Measurements from ENCODE around the gene SLC27A3. TPM values are rescaled to one million over a fixed set of nuclear protein-coding genes. Genes with fewer than 3 reads are reported as not detected.

The SLC27A3 gene
- total RNA-seq, 1 donor from 2014 or later, result 9.8 TPM

DNA sequence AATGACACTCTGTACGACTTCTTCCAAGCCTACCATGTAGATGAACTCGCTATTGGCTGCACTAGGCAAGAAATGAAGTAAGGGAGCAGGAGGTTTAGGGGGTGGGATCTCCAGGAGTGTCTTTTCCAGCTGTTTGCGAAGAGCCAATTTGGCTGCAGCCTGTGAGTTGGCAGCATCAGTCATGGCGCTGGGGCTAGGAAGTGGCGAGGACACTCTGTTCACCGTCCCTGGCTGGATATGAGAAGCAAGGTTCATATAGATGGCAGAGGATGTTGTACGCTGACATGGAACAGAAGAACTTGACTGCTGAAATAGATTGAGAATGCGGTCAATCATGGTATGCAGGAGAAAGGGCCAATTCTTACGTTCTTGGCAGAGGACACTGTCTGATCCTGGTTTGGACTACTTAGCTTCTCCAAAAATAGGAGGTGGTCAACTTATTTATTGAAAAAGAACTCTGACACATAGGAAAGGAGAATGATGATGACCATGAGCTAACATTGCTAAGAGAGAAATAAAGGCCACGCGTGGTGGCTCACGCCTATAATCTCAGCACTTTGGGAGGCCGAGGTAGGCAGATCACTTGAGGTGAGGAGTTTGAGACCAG lies 41.2 kb downstream of the SLC27A3 start:
- DNase-seq (ENCODE audit: low spot score), result no peak
- intact Hi-C loops (cut with DNase I), result no loop called here

DNA sequence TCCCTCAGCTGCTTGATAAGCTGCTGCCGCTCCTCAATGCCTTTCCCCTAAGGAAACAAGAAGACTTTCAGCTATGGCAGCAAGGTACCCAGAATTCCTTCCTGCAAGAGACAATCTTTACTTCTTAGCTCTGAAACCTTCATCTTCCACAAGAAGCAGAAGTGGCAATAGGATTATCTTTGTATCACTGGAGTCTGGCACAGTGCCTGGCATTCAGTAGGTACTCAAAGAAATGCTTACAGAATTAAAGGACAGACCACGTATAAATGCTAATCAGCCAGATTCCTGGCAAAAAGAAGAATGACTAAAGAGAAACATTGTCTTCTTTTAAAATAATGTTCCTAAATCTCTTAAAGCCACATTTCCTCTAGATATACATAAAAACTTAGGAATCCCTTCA lies 43.7 kb downstream of the SLC27A3 start:
- intact Hi-C loops (cut with DNase I), result no loop called here
- no peak for DNase-seq (ENCODE audit: low spot score)

DNA sequence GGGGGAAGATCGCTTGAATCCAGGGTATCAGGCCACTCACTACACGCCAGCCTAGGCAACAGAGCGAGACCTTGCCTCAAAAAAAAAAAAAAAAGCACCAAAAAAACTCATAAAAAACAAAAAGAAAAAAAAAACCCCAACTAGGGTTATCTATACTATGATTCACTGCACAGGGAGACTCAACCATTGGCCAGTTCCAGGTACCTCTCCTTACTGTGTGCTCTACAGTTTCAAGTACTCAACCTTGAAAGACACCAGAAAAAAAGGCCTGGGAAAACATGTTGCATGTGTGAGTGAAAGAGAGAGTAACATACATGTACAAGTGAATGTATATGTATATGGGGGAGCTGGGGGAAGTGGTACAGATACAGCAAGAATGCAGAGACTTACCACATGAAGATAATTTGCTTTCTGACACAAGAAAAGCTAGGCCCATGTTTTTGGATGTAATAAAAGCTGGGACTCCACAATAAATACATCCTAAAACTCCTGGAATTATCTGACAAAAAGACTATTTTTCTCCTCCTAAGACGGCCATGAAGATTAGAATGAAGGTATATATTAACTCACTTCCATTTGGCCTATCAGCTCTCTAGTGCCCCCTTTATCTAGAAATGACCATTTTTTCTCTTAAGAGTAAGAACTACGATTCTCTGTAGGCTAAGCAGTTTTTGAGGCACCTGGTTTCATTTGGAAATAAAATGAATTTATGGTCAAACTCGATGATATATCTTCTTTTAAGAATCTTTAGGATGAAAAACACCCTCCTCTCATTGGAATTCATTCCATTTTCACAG lies 52.2 kb downstream of the SLC27A3 start:
- intact Hi-C loops (cut with DNase I), result no loop called here
- DNase-seq (ENCODE audit: low spot score), result no peak

Other genes with a start within 250 kb of the SLC27A3 start
- 418 TPM for gene S100A6, start 239.4 kb upstream of the SLC27A3 start, total RNA-seq
- gene S100A5, start 234.5 kb upstream of the SLC27A3 start, total RNA-seq, result not detected
- 107 TPM for gene S100A4, start 229.6 kb upstream of the SLC27A3 start, total RNA-seq
- gene S100A3, start 226.1 kb upstream of the SLC27A3 start, total RNA-seq, result 1.3 TPM
- gene S100A2, start 209.6 kb upstream of the SLC27A3 start, total RNA-seq, result 5.0 TPM
- 39.8 TPM for gene S100A16, start 162.3 kb upstream of the SLC27A3 start, total RNA-seq
- gene S100A14, start 159.1 kb upstream of the SLC27A3 start, total RNA-seq, result 3.4 TPM
- 200 TPM for gene S100A13, start 147.9 kb upstream of the SLC27A3 start, total RNA-seq
- gene S100A1, start 147.0 kb upstream of the SLC27A3 start, total RNA-seq, result 1,915 TPM
- 90.4 TPM for gene CHTOP, start 141.3 kb upstream of the SLC27A3 start, total RNA-seq
- 62.1 TPM for gene SNAPIN, start 116.7 kb upstream of the SLC27A3 start, total RNA-seq
- gene ILF2, start 104.4 kb upstream of the SLC27A3 start, total RNA-seq, result 76.5 TPM
- 14.9 TPM for gene NPR1, start 96.7 kb upstream of the SLC27A3 start, total RNA-seq
- gene INTS3, start 47.4 kb upstream of the SLC27A3 start, total RNA-seq, result 35.2 TPM
- 45.7 TPM for gene GATAD2B, start 147.6 kb downstream of the SLC27A3 start, total RNA-seq
- gene DENND4B, start 171.3 kb downstream of the SLC27A3 start, total RNA-seq, result 42.7 TPM
- gene CRTC2, start 183.2 kb downstream of the SLC27A3 start, total RNA-seq, result 20.6 TPM
- 40.2 TPM for gene SLC39A1, start 188.1 kb downstream of the SLC27A3 start, total RNA-seq
- gene CREB3L4, start 192.5 kb downstream of the SLC27A3 start, total RNA-seq, result 3.8 TPM
- 61.7 TPM for gene JTB, start 202.3 kb downstream of the SLC27A3 start, total RNA-seq
- 57.3 TPM for gene RAB13, start 210.9 kb downstream of the SLC27A3 start, total RNA-seq
- gene RPS27, start 215.4 kb downstream of the SLC27A3 start, total RNA-seq, result 712 TPM